GM19397 (cell line): ENCODE results near the gene GNS.

ENCODE experiments used
- ATAC-seq: cut with Tn5 transposase; IDR thresholded peaks from one replicate; pipeline ENCODE4 v1.9.1; 2021; ENCODE audit warnings: mild to moderate bottlenecking, moderate library complexity; ENCODE audit not compliant: unreplicated experiment

GNS gene

DNA sequence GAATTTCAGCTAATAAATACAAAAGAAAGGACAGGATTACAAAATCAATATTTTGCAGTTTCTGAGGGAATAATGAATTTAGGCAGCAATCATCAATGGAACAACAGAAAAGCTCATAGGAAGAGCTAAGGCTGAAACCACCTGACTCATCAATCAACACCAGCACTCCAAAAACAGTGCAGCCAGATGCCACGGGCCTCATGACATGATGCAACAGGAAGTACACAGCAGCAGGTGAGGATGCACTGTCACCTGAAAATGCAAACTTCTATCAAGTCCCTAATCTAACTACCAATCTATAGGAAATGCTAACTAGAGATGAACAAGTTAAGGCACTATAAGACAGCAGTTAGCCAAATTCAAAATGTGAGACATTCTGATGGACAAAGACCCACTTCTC lies 21.7 kb downstream of the GNS start:
- ATAC-seq, result no peak

DNA sequence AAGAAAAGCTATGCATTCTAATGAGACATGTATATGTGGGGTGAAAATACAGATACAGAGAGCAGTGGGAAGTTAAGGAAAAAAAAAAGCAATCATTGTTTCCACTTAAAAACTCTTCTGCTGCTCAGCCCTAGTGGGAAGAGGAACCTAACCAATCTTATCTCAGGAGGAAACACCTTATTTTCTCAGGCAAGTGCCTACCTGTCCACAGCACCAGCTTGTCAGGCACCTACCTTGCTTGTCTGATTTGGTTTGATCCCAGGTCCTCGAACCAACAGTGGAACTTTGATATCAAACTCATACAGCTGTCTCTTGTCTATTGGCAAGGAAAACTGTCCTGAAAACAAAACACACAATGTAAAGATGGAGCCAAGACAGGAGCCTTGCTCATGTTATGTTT lies 22.4 kb downstream of the GNS start:
- no peak for ATAC-seq

DNA sequence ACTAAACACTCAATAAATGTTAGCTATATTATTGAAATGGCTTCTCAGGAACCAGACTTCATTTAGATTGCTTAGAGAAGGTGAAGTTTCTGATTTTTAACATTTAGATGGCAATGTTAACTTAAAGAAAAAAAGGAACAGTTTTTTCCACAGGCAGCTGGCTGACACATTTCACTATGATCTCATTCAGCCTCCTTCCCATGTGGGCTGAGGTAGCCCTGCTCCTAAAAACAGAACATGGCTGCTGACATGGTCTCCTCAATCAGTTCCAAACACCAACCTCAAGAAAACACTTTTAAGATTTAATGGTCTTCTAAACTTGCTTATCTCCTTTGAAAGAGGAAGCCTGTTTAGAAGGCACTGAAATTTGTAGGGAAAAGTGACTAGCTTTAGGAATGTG lies 23.8 kb downstream of the GNS start:
- ATAC-seq, result no peak

DNA sequence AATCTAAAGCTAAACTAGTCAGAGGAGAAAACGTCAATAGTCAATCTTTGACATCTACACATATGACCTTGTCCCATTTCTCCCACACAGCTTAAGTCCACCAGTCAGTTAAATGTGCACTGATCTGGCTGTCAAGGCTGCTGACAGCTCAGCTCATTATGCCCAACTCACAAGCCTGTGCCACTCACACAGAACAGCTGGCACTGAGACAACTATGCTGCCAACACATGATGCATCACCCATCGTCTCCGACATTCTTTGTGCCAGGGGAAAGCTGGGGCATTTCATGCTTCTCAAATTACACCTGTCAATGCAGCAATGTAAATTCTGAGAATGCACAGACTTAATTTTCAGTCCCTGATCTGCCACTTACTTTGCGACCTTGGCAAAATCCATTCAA lies 25.3 kb downstream of the GNS start:
- no peak for ATAC-seq

DNA sequence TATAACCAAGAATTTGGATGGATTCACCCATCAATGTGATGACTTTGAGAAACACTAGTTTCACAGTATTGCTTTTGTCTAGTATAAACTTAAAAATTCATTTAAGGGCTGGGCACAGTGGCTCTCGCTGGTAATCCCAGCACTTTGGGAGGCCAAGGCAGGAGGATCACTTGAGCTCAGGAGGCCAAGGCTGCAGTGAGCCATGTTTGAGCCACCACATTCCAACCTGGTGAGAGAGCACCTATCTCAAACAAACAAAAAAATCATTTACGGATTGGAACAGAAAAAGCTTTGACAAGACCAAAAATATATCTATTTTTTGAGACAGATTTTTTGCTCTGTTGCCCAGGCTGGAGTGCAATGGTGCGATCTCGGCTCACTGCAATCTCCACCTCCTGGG lies 27.5 kb downstream of the GNS start:
- no peak for ATAC-seq

DNA sequence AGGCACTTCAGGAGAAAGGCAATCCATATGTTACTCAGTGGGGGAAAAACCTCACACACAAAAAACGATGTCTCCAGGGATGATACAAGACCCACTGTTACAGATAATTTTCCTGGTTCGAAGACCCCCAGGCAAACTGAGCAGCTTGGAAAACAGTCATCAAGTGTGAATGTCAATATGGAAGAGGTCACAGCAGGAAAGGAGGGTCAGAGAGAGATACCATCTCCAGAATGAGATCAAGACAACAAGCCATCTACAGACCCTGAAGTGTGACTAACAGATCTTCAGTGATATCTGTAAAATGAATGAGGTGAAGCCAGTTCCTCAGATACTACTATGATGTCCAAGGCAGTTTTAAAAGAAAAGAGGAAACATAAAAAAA lies 28.6 kb downstream of the GNS start:
- no peak for ATAC-seq

DNA sequence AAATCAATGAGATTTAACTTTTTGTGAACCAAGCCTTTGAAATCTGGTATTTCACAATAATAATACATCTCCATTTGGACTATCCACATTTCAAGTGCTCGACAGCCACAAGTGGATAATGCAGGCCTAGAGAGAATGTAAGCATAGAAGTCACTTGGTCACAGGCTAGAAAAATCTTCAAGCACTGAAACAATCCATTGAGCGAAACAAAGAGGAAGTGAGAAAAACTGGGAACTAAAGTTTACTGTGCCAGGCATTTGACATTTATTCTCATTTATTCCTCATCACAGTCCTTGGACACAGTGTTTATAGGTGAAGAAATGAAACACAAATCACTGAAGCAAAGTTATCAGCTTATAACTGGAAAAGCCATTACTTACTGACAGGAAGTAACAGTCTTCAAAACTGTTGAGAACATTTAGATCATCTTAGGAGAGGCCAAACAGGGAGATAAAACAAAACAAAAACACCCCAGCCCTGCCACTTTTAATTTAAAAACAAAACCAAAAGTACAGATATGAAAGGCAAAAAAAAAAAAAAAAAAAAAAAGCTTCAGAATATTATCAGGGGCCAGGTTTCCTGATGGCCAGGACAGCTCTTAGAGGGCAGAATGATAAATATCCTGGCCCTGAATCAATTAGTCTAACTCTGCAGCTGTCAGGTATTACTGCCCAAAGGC lies 29.2 kb downstream of the GNS start:
- no peak for ATAC-seq

DNA sequence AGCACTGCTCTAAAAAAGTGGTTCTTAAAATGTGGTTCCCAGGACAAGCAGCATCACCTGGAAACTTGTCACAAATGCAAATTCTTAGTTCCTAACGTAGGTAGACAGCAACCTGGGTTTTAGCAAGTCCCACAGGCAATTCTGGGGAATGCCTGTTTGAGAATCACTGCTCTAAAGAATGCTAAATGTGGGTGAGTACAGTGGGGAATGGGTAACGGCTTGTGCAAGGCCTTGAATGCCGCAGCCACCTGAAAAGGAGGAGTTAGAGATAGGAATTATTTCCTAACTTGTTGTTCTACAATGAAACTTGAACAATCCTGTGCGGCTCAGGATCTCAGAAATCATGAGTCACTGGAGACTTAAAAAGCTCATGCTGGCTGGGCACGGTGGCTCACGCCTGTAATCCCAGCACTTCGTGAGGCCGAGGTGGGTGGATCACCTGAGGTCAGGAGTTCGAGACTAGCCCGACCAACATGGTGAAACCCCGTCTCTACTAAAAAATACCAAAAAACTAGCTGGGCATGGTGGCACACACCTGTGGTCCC lies 34.9 kb downstream of the GNS start:
- ATAC-seq, result no peak

DNA sequence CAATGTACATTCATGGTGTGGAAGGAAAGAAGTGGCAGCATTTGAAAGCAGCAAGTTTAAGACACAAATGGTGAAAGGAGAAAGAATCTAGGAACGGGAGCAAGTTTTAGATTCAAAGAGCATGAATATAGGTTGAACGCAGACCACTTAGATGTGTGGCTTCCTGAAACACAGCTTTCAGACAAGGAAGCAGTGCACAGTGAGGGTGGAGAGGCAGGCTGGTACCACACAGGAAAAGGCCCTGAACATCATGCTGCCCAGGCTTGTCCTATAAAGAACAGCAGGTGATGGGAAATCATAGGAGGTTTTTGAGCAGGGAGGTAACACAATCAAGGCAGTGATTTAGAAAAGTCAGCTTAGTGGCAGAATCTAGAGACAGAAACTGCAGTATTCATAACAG lies 35.6 kb downstream of the GNS start:
- ATAC-seq, result no peak

DNA sequence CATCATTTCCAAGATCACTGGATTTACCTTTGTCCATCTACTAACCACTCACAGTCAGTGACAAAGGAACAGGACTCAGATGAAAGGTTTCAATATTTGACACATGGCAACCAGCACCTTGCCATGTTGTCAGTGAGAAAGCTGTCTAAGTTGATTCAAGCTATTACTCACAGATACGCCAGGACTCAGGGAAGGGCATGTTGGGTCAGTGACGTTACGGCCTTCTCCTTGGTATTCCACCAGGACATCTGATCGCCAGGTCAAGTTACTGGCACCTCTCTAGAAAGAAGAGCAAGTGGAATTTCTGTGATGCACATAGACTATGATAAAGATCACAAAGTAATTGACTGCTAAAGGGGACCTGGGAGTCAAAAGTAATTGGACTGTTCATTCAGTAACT lies 36.4 kb downstream of the GNS start:
- ATAC-seq, result no peak

DNA sequence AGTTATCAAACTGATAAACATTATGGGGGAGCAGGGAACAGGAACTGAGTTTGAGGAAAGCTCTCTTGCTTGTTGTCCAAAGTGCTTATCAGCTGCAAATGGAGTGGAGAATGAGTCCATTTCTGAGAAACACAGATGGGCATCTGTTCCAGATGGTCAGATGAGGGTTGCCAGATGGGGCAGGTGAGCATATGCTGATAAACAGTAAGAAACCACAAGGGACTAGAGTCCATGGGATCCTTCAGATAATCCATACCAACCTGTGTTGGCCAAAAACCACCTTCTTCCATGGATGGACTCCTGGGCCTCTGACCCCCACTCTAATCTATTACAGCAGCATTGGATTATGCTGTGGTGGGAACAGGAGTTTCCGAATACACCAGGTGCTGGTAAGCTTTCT lies 38.3 kb downstream of the GNS start:
- ATAC-seq, result no peak

DNA sequence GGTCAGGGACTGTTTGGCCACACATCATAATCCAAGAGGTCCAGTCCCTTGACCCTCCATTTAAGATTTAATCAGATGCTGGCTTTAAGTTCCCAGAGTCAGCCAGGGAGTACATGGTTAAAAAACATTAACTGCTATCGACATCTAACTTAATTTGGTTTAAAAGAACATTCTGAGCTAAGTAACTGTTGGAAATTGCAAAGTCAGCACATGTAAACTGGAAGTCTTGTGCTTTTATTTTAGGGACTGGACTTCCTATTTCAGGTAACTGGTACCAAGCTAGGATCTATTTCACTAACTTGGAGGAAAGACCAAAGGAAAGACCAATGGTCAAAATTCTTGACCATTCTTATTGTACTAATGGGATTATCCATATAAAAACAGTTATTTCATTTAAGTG lies 40.6 kb downstream of the GNS start:
- ATAC-seq, result no peak

DNA sequence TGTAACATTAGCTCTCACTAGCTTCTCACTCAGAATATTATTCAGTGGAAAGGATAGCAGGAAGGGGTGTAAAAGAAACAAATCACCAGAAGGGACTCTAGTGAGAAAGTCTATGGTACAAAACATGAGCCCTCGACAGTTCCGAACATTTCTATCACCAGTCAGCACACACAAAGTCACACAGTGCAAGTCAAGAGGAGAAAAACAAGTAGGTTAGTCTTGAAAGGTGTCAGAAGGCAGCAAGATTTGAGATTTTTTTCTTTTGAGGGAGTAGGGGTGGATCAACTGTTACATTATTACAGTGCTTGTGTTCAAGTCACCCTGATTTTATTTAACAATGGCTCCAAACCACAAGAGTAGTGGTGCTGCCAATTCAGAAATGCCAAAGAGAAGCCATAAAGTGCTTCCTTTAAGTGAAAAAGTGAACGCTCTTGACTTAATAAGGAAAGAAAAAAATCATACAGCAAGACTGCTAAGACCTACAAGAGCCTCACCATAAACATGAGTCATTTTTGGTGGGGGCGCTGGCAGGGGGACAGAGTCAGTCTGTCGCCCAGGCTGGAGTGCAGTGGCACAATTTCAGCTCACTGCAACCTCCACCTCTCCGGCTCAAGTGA lies 42.3 kb downstream of the GNS start:
- no peak for ATAC-seq

DNA sequence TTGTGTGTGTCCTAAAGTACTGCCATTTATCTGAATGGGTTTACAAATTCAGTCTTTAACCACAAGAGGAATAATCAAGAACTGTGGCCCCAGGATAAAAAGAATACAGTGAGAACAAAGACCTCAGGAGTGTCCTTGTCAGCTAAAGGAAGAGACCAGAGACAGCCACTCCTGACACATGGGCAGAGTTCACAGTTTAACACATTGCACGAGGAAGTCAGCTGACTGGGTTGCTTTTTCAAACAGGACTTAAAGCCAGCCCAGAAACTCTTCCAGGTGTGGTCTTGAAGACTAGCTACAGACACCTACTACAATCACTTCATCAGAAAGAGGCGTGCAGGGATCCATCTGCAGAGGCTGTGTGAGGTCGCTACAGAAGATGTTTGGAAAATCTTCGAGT lies 42.8 kb downstream of the GNS start:
- no peak for ATAC-seq

DNA sequence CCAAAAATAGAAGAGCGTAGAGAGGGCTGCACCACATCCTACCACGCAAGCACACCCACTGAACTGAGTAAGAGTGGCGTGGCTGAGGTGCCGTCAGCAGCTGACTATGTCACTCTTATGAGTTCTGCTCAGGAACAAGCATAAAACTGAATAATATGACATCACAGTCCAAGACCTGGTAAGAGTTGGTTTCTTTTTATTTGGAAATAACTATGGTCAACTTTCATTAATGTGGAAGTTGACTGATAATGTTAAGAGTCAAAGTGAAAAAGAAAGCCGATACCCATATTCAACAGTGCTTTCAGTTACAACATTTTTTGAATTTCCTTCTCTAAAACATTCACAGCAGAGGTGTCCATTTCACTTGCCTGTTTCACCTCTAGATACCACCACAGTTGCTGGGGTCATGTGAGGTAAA lies 44.6 kb downstream of the GNS start:
- ATAC-seq, result peak; percentile 53

DNA sequence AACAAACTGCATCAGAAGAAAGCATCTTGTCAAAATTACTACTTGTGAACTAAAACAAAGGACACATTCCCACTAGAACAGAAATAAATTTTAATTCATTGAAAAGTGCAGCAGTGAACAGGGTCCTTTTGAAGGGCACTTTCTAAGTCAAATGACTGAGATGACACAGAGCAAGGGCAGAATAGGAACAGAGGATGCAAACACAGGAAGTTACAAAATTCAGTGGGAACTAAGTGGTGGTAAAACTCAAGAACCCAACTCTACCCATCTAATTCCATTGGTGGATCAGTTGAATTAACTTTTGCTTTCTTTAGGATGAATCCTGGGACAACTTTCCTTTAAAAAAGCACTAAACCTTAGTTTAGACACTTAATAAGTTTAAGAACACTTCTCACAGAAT lies 45.8 kb downstream of the GNS start:
- no peak for ATAC-seq

DNA sequence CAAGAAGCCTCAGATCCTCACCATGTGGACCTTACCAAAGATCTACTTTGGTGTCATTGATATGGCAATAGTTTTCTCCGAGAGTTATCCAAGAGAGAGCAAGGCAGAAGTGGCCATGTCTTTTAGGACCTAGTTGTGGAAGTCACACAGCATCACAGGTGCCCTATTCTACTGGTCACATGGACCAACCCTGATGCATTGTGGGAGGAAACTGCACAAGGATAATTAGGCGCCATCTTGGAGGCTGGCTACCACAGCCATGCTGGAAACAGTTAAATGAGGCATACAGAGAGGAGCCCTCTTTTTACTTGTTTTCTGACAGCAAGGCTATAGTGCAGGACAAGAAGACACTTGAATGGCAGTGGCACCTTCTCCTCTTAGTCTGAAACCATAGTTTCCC lies 49.8 kb downstream of the GNS start:
- ATAC-seq, result no peak

DNA sequence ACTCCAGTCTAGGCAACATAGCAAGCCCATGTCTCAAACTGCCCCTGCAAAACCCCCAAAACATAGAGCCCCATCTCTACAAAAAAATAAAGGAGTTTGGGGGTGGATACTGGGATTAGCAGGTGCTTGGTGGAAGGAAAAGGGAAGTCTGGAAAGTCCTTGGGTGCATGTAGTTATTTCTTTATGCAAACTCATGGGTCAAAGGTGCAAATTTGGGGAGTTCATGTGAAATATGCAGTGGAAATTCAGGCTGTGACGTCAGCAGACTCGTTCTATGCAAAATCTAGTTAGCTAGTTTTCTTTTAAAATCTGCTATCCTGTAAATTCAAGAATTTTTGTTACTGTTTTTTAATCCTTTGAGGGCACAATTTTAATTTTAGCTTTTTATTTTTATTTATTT lies 51.3 kb downstream of the GNS start:
- no peak for ATAC-seq

DNA sequence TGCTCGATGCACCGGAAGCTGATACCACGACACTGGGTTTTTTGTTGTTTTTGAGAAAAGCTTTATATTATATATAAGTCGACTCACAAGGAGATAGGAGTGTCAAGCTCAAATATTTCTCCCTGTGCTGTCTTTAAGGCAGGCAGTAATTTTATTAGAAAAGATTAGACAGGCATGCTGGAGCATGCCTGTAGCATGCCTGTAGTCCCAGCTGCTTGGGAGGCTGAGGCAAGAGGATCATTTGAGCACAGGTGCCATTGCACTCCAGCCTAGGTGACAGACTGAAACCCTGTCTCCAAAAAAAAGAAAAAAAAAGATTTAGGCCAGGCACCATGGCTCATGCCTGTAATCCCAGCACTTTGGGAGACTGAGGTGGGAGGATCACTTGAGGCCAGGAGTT lies 51.8 kb downstream of the GNS start:
- ATAC-seq, result no peak

DNA sequence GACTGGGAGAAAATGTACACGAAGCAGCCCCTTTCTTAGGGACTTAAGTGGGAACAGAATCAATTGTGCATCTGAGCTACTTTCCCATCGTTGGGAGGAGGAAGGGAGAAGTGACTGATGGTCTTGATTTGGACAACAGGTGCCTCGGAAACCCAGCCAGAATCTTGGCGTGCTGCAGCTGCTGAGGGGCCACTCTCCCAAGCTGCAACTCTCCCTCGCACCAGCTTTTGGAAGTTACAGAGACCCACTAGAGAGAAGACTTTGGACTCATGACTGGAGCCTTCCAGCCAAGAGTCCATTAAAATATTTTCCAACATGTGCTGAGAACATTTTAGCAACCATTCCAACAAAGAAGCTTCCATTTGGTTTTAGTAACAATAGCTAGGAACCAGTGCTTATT lies 52.3 kb downstream of the GNS start:
- ATAC-seq, result no peak

DNA sequence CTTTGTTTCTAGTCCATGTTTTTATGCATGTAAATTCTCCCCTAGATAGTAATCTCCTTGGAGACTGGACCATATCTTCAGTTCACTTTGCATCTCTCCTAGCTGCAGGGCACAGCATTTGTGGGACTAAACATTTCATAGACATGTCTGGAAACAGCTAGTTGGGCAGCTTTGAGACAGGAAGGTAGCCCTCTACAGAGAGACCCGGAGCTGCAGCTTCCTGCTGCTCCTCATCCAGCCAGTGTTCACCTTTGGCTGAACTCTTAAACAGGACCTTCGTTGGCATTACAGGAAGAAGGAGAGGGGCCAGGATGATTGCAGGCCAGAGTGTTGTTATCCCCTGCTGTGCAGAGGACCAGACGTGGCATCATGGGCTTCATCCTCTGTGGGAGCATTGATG lies 52.9 kb downstream of the GNS start:
- ATAC-seq, result no peak

DNA sequence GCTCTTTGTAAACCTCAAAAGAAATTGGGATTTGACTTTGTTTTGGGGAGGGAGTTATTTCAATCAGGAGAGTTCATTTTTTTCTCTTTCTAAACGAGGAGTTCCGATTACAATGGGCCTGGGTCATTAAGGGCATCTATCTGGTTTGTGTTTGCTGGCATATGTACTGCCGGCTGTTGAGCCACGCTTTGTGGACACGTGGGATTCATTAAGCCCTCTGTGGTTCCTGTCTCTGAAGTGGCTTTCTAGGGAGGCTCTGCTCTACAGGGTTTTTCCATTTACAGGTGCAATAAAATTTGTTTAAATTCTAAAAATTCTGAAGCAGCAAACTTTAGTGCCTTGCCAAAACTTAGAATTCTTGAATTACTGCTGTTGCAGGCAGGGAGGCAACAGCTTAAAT lies 57.9 kb downstream of the GNS start:
- no peak for ATAC-seq

DNA sequence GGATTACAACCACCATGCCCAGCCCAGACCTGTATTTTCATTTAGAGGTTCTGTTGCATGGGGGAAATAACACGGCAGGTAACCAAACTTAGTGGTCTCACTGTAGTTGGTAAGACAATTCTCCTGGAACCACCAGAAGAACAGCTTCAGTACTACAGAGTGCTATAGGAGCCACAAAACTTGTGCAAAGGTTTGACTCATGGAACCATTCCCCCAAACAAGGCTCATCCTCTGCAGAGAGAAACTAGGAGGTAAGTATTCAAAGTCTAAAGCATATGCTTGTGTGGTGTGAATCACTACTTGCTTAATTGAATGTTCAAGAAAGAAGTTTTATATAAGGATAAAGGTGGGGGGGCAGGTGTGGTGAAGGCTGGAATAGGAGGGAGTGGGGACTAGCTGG lies 58.7 kb downstream of the GNS start:
- no peak for ATAC-seq
